ENCODE measurements around the gene RBBP8. TPM values are rescaled to one million over a fixed set of nuclear protein-coding genes. Genes with fewer than 3 reads are reported as not detected.

RBBP8 gene
- total and polyA plus RNA-seq, 2 donors (not counting 3 experiments of a cell fraction or from before 2014, with no cell fraction given), result 3.0 to 13.5 TPM

DNA sequence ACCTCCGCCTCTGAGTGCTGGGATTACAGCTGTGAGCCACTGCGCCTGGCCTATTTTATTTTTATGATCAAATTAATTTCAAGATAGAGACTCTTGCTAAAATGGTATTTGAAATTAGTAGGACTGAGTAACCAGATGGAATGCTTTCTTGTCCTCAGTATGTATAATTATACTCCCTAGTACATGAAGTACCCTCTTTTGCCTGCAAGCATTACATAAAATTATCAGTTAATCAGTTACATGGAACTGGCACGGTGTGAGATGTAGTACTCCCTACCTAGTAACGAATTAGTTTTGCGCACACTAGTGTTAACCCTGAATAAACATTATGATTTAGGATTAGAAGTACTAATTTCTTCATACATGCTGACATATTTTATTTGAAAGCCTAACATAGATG is 41.6 kb downstream of the RBBP8 start:
- no peak overlapping the region for H3K9ac ChIP-seq (replicated peaks; ENCODE audit: extremely low read depth, insufficient read depth, low read length)
- H3K4me1 ChIP-seq (ENCODE audit: control insufficient read depth, extremely low read depth, insufficient read depth, low read length), result peaks cover 12% of the 10 kb centered on the region
- H3K9me3 ChIP-seq (replicated peaks; ENCODE audit: control insufficient read depth, insufficient read depth, low read length), result no peaks in the 10 kb centered on the region
- ChIA-PET POLR2A (no interaction called here), CTCF (interaction anchor here (0.8 to 1.5 kb wide), 4 partner anchors 9 to 161 kb away, joined by 3 to 6 read pairs (median 3); no protein-coding TSS in a partner anchor)
- dilution Hi-C loops (cut with MboI; ENCODE audit: extremely low pct_ligation_motif_present, low sequenced_read_pairs) (no loop called here), intact Hi-C loops (cut with micrococcal nuclease) (no loop called here)
- H4K20me1 ChIP-seq (replicated peaks; ENCODE audit: control insufficient read depth, extremely low read depth, insufficient read depth, low read length), result no peaks in the 10 kb centered on the region
- no peak for DNase-seq (ENCODE audit: low read depth, low spot score)
- TF ChIP-seq JUN (IDR thresholded peaks at IDR 0.05; ENCODE audit: borderline replicate concordance, insufficient read depth, insufficient read length, low read depth), result no peak
- no peak for TF ChIP-seq POLR2AphosphoS5 (IDR thresholded peaks at IDR 0.05; ENCODE audit: insufficient read depth, low read depth, low read length)
- TF ChIP-seq, protein P1, sequence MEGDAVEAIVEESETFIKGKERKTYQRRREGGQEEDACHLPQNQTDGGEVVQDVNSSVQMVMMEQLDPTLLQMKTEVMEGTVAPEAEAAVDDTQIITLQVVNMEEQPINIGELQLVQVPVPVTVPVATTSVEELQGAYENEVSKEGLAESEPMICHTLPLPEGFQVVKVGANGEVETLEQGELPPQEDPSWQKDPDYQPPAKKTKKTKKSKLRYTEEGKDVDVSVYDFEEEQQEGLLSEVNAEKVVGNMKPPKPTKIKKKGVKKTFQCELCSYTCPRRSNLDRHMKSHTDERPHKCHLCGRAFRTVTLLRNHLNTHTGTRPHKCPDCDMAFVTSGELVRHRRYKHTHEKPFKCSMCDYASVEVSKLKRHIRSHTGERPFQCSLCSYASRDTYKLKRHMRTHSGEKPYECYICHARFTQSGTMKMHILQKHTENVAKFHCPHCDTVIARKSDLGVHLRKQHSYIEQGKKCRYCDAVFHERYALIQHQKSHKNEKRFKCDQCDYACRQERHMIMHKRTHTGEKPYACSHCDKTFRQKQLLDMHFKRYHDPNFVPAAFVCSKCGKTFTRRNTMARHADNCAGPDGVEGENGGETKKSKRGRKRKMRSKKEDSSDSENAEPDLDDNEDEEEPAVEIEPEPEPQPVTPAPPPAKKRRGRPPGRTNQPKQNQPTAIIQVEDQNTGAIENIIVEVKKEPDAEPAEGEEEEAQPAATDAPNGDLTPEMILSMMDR (IDR thresholded peaks at IDR 0.05; ENCODE audit: extremely low read depth in 1 of 2, insufficient read depth in 1 of 2, low read depth in 1 of 2, low read length in 2 of 2), result no peak
- TF ChIP-seq EZH2 (IDR thresholded peaks at IDR 0.05; ENCODE audit: borderline replicate concordance, low read depth, low read length, severe bottlenecking), result no peak
- TF ChIP-seq FOS (IDR thresholded peaks at IDR 0.05; ENCODE audit: borderline replicate concordance, insufficient read depth, low read length), result no peak
- no peak for TF ChIP-seq POLR2A (IDR thresholded peaks at IDR 0.05; ENCODE audit: low read depth, low read length)
- no peak for TF ChIP-seq MYC (IDR thresholded peaks at IDR 0.05; ENCODE audit: low read depth, low read length)
- no peak for TF ChIP-seq GATA2 (IDR thresholded peaks at IDR 0.05; ENCODE audit: insufficient read depth, insufficient read length, low read depth, low read length)
- TF ChIP-seq, protein P2, sequence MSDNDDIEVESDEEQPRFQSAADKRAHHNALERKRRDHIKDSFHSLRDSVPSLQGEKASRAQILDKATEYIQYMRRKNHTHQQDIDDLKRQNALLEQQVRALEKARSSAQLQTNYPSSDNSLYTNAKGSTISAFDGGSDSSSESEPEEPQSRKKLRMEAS (IDR thresholded peaks at IDR 0.05; ENCODE audit: insufficient read depth, insufficient read length), result no peak
- no peaks in the 10 kb centered on the region for H3K36me3 ChIP-seq (ENCODE audit: control insufficient read depth in 2 of 2, extremely low read depth in 1 of 2, insufficient read depth in 2 of 2, low read length in 2 of 2)
- H3K4me2 ChIP-seq (ENCODE audit: insufficient read depth, low read length), result no peak overlapping the region
- H3K9me1 ChIP-seq (replicated peaks; ENCODE audit: control insufficient read depth, extremely low read depth, insufficient read depth, low read length), result peaks cover 3% of the 10 kb centered on the region
- FAIRE-seq, result no peak
- no peak overlapping the region for H3K4me3 ChIP-seq (replicated peaks in 1 of 3; ENCODE audit: insufficient read depth in 1 of 3, low read depth in 1 of 3, low read length in 3 of 3)
- no peak overlapping the region for H2AFZ ChIP-seq (ENCODE audit: low read depth, low read length)
- H3K27ac ChIP-seq (ENCODE audit: insufficient read depth, low read depth, low read length), result no peak overlapping the region
- H3K27me3 ChIP-seq (ENCODE audit: control insufficient read depth in 2 of 2, insufficient read depth in 2 of 2, low read length in 2 of 2), result no peaks in the 10 kb centered on the region
- no peaks in the 10 kb centered on the region for H3K79me2 ChIP-seq (ENCODE audit: control insufficient read depth, insufficient read depth, low read length)
- BruUV-seq (replicated peaks), result no TSS peak
